H1 (cell line): ENCODE results near the gene BAZ2B. TPM values are rescaled to one million over a fixed set of nuclear protein-coding genes. Genes with fewer than 3 reads are reported as not detected.

Experiments
- CTCF ChIA-PET: fragments of 300-600 bp; sonication (Branson Sonifier 250); formaldehyde crosslinking; loops from one replicate; lab custom pipeline; 2021; ENCODE audit not compliant: partially characterized antibody; lab: Charles Lee
- POLR2A ChIA-PET: fragments of 300-600 bp; sonication (Branson Sonifier 250); formaldehyde crosslinking; loops from one replicate; lab custom pipeline; 2021; ENCODE audit warnings: inconsistent platforms; ENCODE audit not compliant: partially characterized antibody; lab: Charles Lee
- DNase-seq, 2 experiments: peaks; one replicate each; pipeline versions ENCODE4 v3.0.0 to v3.0.0-alpha.2; 2010 to 2022; ENCODE audit warnings: low spot score in 2 of 2, low read depth in 1 of 2, mixed read lengths in 1 of 2
- FAIRE-seq: peaks from 2 replicates; lab custom pipeline; 2011; peaks lifted over from hg19 to GRCh38; lab: Jason Lieb, UNC
- H2AFZ ChIP-seq: 2 replicates; pipeline ENCODE4 v1.8.1; 2012; ENCODE audit warnings: low read length, inconsistent platforms
- H2AK5ac ChIP-seq: 2 replicates; pipeline ENCODE4 v1.6.1; 2013; ENCODE audit warnings: low read depth, low read length
- H2BK120ac ChIP-seq: replicated peaks from 2 replicates; pipeline ENCODE3; 2013; ENCODE audit warnings: low read depth, low read length, inconsistent platforms
- H2BK12ac ChIP-seq: 2 replicates; pipeline ENCODE4 v1.6.1; 2013; ENCODE audit warnings: low read depth, low read length
- H2BK15ac ChIP-seq: 2 replicates; pipeline ENCODE4 v1.6.1; 2013; ENCODE audit warnings: low read length
- H2BK20ac ChIP-seq: 2 replicates; pipeline ENCODE4 v1.6.1; 2013; ENCODE audit warnings: low read length
- H2BK5ac ChIP-seq: 2 replicates; pipeline ENCODE4 v1.6.1; 2013; ENCODE audit warnings: low read depth, low read length
- H3K14ac ChIP-seq: 2 replicates; pipeline ENCODE4 v1.6.1; 2013; ENCODE audit warnings: inconsistent platforms; ENCODE audit not compliant: insufficient read length
- H3K18ac ChIP-seq: 2 replicates; pipeline ENCODE4 v1.6.1; 2013; ENCODE audit warnings: low read length; ENCODE audit errors: extremely low read depth
- H3K23ac ChIP-seq: 2 replicates; pipeline ENCODE4 v1.6.1; 2013; ENCODE audit warnings: inconsistent platforms; ENCODE audit not compliant: insufficient read length
- H3K23me2 ChIP-seq: 2 replicates; pipeline ENCODE4 v1.6.1; 2013; ENCODE audit warnings: low read depth, low read length
- H3K27ac ChIP-seq: 2 replicates; pipeline ENCODE4 v1.6.1; 2011; ENCODE audit warnings: low read depth, low read length, inconsistent platforms
- H3K27me3 ChIP-seq, 4 experiments: replicated peaks in 1 of 4; 1 replicate in 1 of 4; 2 replicates in 3 of 4; pipeline versions ENCODE4 v1.6.1 to v1.8.1; 2011 to 2013; ENCODE audit warnings: low read length in 3 of 4, mild to moderate bottlenecking in 3 of 4, inconsistent platforms in 2 of 4, mixed read lengths in 2 of 4, moderate library complexity in 1 of 4; ENCODE audit not compliant: control insufficient read depth in 3 of 4, insufficient read depth in 3 of 4; ENCODE audit errors: extremely low read depth in 1 of 4
- H3K36me3 ChIP-seq, 4 experiments: 2 replicates each; pipeline versions ENCODE4 v1.6.1 to v1.8.1; 2011 to 2013; ENCODE audit warnings: mild to moderate bottlenecking in 4 of 4, low read length in 3 of 4, moderate library complexity in 2 of 4, control low read depth in 1 of 4, inconsistent platforms in 1 of 4; ENCODE audit not compliant: insufficient read depth in 4 of 4, control insufficient read depth in 2 of 4
- H3K4ac ChIP-seq: replicated peaks from 2 replicates; pipeline ENCODE3; 2013; ENCODE audit warnings: low read length, low read depth, mixed read lengths, inconsistent platforms; ENCODE audit not compliant: insufficient read length
- H3K4me1 ChIP-seq, 4 experiments: replicated peaks in 1 of 4; 1 replicate in 1 of 4; 2 replicates in 3 of 4; pipeline versions ENCODE4 v1.6.1 to v1.8.1; 2011 to 2013; ENCODE audit warnings: low read length in 3 of 4, inconsistent platforms in 2 of 4, mixed read lengths in 1 of 4; ENCODE audit not compliant: insufficient read depth in 4 of 4, control insufficient read depth in 3 of 4
- H3K4me2 ChIP-seq, 2 experiments: 2 replicates each; pipeline versions ENCODE4 v1.6.1 to v1.8.1; 2011 to 2013; ENCODE audit warnings: low read depth in 2 of 2, low read length in 2 of 2, control low read depth in 1 of 2, inconsistent platforms in 1 of 2, mild to moderate bottlenecking in 1 of 2; ENCODE audit not compliant: insufficient read depth in 1 of 2
- H3K4me3 ChIP-seq, 4 experiments: fragments of 200-600, 300-600 bp in 1 of 4; sonication (generic), shearing (Covaris generic), sonication (Bioruptor Twin) in 1 of 4; 2 replicates each; pipeline versions ENCODE4 v1.5.1 to v1.8.1; 2011 to 2016; ENCODE audit warnings: low read length in 4 of 4, low read depth in 3 of 4, control low read depth in 2 of 4, inconsistent platforms in 2 of 4, mild to moderate bottlenecking in 2 of 4, mixed read lengths in 1 of 4, moderate library complexity in 1 of 4; ENCODE audit not compliant: insufficient read depth in 2 of 4; ENCODE audit errors: extremely low read depth in 1 of 4
- H3K56ac ChIP-seq: replicated peaks from 2 replicates; pipeline ENCODE3; 2013; ENCODE audit warnings: low read depth, mild to moderate bottlenecking, mixed read lengths, low read length, inconsistent platforms; ENCODE audit not compliant: insufficient read length
- H3K79me1 ChIP-seq: 2 replicates; pipeline ENCODE4 v1.6.1; 2013; ENCODE audit warnings: low read depth, low read length, control low read depth
- H3K79me2 ChIP-seq, 2 experiments: 2 replicates each; pipeline versions ENCODE4 v1.6.1 to v1.8.1; 2012 to 2013; ENCODE audit warnings: low read length in 2 of 2, mild to moderate bottlenecking in 2 of 2, inconsistent platforms in 1 of 2; ENCODE audit not compliant: insufficient read depth in 2 of 2, control insufficient read depth in 1 of 2
- H3K9ac ChIP-seq, 4 experiments: replicated peaks in 1 of 4; 1 replicate in 1 of 4; 2 replicates in 3 of 4; pipeline versions ENCODE4 v1.6.1 to v1.8.1; 2011 to 2013; ENCODE audit warnings: low read depth in 3 of 4, low read length in 3 of 4, control low read depth in 2 of 4, mild to moderate bottlenecking in 2 of 4, moderate library complexity in 2 of 4, inconsistent platforms in 1 of 4; ENCODE audit errors: extremely low read depth in 1 of 4
- H3K9me3 ChIP-seq, 2 experiments: 2 replicates each; pipeline versions ENCODE4 v1.6.1 to v1.8.1; 2012 to 2013; ENCODE audit warnings: mild to moderate bottlenecking in 2 of 2, moderate library complexity in 2 of 2, control low read depth in 1 of 2, inconsistent platforms in 1 of 2, low read depth in 1 of 2, low read length in 1 of 2, mixed read lengths in 1 of 2; ENCODE audit not compliant: insufficient read depth in 2 of 2
- H4K20me1 ChIP-seq, 2 experiments: replicated peaks in 1 of 2; 2 replicates each; pipeline versions ENCODE3 to v1.8.1; 2011 to 2013; ENCODE audit warnings: inconsistent platforms in 2 of 2, low read length in 2 of 2, mild to moderate bottlenecking in 1 of 2; ENCODE audit not compliant: insufficient read depth in 2 of 2, control insufficient read depth in 1 of 2
- H4K5ac ChIP-seq: 2 replicates; pipeline ENCODE4 v1.6.1; 2013; ENCODE audit warnings: low read length, low read depth, mixed read lengths, inconsistent platforms; ENCODE audit not compliant: insufficient read length
- H4K8ac ChIP-seq: 2 replicates; pipeline ENCODE4 v1.8.0; 2013; ENCODE audit warnings: mild to moderate bottlenecking, moderate library complexity, low read length, inconsistent platforms; ENCODE audit not compliant: insufficient read depth; ENCODE audit errors: extremely low read depth
- H4K91ac ChIP-seq: replicated peaks from 2 replicates; pipeline ENCODE3; 2013; ENCODE audit warnings: low read length, mixed read lengths, inconsistent platforms; ENCODE audit not compliant: insufficient read length
- ATF2 ChIP-seq: IDR thresholded peaks from 2 replicates; pipeline ENCODE4 v1.6.1; 2012; ENCODE audit warnings: low read length, inconsistent platforms
- E2F6 ChIP-seq: IDR thresholded peaks from 2 replicates; pipeline ENCODE4 v1.6.1; 2012; ENCODE audit warnings: inconsistent platforms
- MAX ChIP-seq: IDR thresholded peaks from 2 replicates; pipeline ENCODE4 v1.6.1; 2012; ENCODE audit warnings: inconsistent platforms
- NRF1 ChIP-seq: IDR thresholded peaks from 2 replicates; pipeline ENCODE4 v1.6.1; 2011; ENCODE audit warnings: mild to moderate bottlenecking, low read depth, low read length, improper control_type of control experiment
- POLR2A ChIP-seq, 2 experiments: IDR thresholded peaks; 1 replicate in 1 of 2; 2 replicates in 1 of 2; pipeline ENCODE4 v1.6.1; 2011; ENCODE audit warnings: low read depth in 2 of 2, low read length in 2 of 2, mild to moderate bottlenecking in 2 of 2; ENCODE audit errors: control extremely low read depth in 1 of 2
- POLR2AphosphoS5 ChIP-seq: IDR thresholded peaks from 2 replicates; pipeline ENCODE4 v1.6.1; 2011; ENCODE audit warnings: low read depth, low read length
- POU5F1 ChIP-seq: IDR thresholded peaks from 2 replicates; pipeline ENCODE4 v1.6.1; 2011; ENCODE audit warnings: low read depth, mild to moderate bottlenecking, low read length, moderate library complexity
- RFX5 ChIP-seq: IDR thresholded peaks from 2 replicates; pipeline ENCODE4 v1.6.1; 2011; ENCODE audit warnings: low read depth, low read length, improper control_type of control experiment, borderline replicate concordance
- SIX5 ChIP-seq: IDR thresholded peaks from 2 replicates; pipeline ENCODE4 v1.6.1; 2011; ENCODE audit warnings: mild to moderate bottlenecking, low read depth, low read length
- TCF12 ChIP-seq: IDR thresholded peaks from 2 replicates; pipeline ENCODE4 v1.6.1; 2011; ENCODE audit warnings: low read depth, mild to moderate bottlenecking, low read length
- WGBS, 2 experiments: shearing (Covaris generic) in 1 of 2; methylation state at CpG; one replicate each; pipeline versions ENCODE4 v1.1.6 to v1.1.7; 2013 to 2015; ENCODE audit warnings: low lambda C conversion rate in 2 of 2, mixed read lengths in 2 of 2, inconsistent platforms in 1 of 2, low coverage in 1 of 2, missing lambda C conversion rate in 1 of 2; ENCODE audit not compliant: insufficient replicate concordance in 2 of 2, insufficient coverage in 1 of 2, insufficient read length in 1 of 2; ENCODE audit errors: extremely low coverage in 1 of 2, missing lambda C conversion rate in 1 of 2; 5-methylcytosine and 5-hydroxymethylcytosine counted together
- polyA plus RNA-seq, 7 experiments: library from polyadenylated mRNA; depleted of rRNA in 3 of 7; stranded (reverse) in 5 of 7; unstranded in 2 of 7; fragments of >200 nt in 5 of 7; fragments of 200-250 nt in 2 of 7; gene quantifications; 1 replicate in 5 of 7; 2 replicates in 1 of 7; 4 replicates in 1 of 7; pipeline versions ENCODE4 v1.2.1 to v1.2.3, GENCODE V29; 2011 to 2013; ENCODE audit warnings: missing spikeins in 2 of 7, mixed read lengths in 2 of 7
- total RNA-seq: library from RNA; stranded (reverse); fragmentation: NEBNext Ultra II Directional; extraction: Animal tissue kit (Norgen Biotek cat#: 25700); gene quantifications from 2 replicates; pipeline ENCODE4 v1.2.1, GENCODE V29; 2021

BAZ2B gene
- total and polyA plus RNA-seq, 2 of the 8 experiments (the other 6 are each of a cell fraction or from before 2014, with no cell fraction given), result 15.2 to 46.3 TPM

GRCh38 chr2:159600752-159601151 is 15.6 kb downstream of the BAZ2B start:
- Histone ChIP-seq H2BK12ac (no peak overlapping the region), H4K8ac (no peak overlapping the region), H2BK5ac (no peak overlapping the region), H3K36me3 (no peaks in the 10 kb centered on the region), H3K9me3 (no peaks in the 10 kb centered on the region), H4K20me1 (peaks cover 0 to 2% of the 10 kb centered on the region in 2 experiments), H3K79me2 (peaks cover 0 to 87% of the 10 kb centered on the region in 2 experiments; a peak in 2 of 4 replicates), H3K4me1 (no peaks in the 10 kb centered on the region), H3K79me1 (peaks cover 2% of the 10 kb centered on the region; the same call in 1 of the 2 replicates), H3K4me2 (no peak overlapping the region), H3K9ac (no peak overlapping the region), H3K18ac (no peak overlapping the region), H3K14ac (no peak overlapping the region), H3K23ac (no peak overlapping the region), H3K4me3 (no peak overlapping the region), H3K27ac (no peak overlapping the region), H2BK20ac (no peak overlapping the region), H3K4ac (no peak overlapping the region), H3K56ac (no peak overlapping the region), H2BK15ac (no peak overlapping the region), H2BK120ac (no peak overlapping the region), H3K23me2 (no peaks in the 10 kb centered on the region), H2AK5ac (no peak overlapping the region), H3K27me3 (no peaks in the 10 kb centered on the region), H4K91ac (no peak overlapping the region), H2AFZ (no peak overlapping the region), H4K5ac (no peak overlapping the region)
- TF ChIP-seq ATF2 (no peak), POLR2A (IDR thresholded peaks at IDR 0.05; ENCODE audit: control extremely low read depth in 1 of 2, low read depth in 2 of 2, low read length in 2 of 2) (no peak), NRF1 (no peak), POU5F1 (no peak), RFX5 (no peak), MAX (no peak), TCF12 (no peak), POLR2AphosphoS5 (no peak), SIX5 (no peak), E2F6 (no peak)
- ChIA-PET POLR2A (interaction anchor here (0.8 to 1.4 kb wide), 2 partner anchors 9 to 14 kb away, joined by 4 to 5 read pairs; no protein-coding TSS in a partner anchor), CTCF (no interaction called here)
- 84% methylated on average over 3 of the region's 3 CpGs; no CpG with 5 or more reads in 1 of the 2 experiments for WGBS, 2 experiments
- DNase-seq (no peak), FAIRE-seq (no peak)
